Stimulated activated CD4-positive, alpha-beta T cell treated with anti-CD3 and anti-CD28 coated beads, Interleukin-1b, Interleukin-23, amount 100 ng/mL, for 24 hours (primary cell): ENCODE data around the gene RSPO1.
"Not testable (repeated sequence)": the region's sequence is repeated elsewhere in the genome, so short reads cannot be mapped to it uniquely, and the experiment has no call there.

ENCODE experiments used
- DNase-seq, 4 experiments: peaks; one replicate each; pipeline ENCODE4 v3.0.0-alpha.2; 2020; ENCODE audit warnings: low read depth in 4 of 4, low spot score in 1 of 4

The RSPO1 gene

GRCh38 chr1:37634244-37634991 lies at the start of gene RSPO1:
Gene RSPO1, minus strand, starts transcription at chr1:37634892. Its CDS starts 5,231 bp downstream, at chr1:37629661.
- DNase-seq, result no peak

- not testable (repeated sequence) for DNase-seq
Measured at GRCh38 chr1:37684182-37684581, 49.5 kb upstream of the RSPO1 start.

DNA sequence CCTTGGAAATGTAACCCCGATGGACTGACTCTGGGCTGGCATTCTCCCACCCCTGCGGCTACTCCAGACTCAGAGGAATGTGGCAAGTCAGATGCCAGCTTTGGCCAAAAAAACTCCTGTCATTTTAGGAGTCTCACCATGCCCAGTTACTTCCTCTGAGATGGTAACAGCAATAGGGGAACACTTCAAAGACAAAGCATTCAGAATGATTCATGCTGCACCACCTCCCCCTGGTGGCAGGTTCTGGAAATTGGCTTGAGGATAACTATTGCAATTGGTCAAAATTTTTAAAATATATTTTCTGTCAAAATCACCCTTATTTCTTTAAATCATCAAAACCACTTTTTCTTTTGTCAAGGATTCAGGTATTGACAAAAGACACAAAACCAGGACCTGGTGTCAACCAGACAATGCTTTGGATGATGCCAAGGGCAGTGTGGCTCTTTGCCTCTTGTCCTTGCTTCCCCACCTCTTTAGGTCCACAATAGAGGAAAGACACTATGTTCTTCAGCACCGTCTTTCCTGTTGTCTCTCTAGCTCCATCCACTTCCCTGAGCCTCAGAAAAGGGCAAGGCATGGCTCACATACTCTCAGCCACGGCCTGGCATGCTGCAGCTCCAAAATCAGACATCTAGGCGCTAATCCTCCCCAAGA lies 47.8 kb upstream of the RSPO1 start:
- peak; percentile 59 to 69 (median 59) for DNase-seq

DNA sequence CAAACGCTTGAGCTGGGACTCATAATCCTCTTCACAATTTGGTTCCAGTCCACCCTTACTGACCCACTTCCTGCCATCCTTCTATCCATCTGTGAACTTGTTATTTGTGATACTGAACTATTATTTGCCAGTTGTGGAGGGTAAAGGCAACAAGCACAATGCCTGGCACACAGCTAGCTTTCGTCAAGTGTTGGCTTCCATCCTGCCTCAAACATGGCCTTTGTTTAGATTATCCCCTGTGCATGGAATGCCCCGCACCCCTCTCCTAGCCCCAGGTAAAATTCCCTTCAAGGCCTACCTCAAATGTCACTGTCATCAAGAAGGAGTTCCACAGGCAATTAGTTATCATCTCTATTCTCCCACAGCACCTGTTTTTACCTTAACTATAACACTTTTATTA lies 46.2 kb upstream of the RSPO1 start:
- DNase-seq, result no peak

DNA sequence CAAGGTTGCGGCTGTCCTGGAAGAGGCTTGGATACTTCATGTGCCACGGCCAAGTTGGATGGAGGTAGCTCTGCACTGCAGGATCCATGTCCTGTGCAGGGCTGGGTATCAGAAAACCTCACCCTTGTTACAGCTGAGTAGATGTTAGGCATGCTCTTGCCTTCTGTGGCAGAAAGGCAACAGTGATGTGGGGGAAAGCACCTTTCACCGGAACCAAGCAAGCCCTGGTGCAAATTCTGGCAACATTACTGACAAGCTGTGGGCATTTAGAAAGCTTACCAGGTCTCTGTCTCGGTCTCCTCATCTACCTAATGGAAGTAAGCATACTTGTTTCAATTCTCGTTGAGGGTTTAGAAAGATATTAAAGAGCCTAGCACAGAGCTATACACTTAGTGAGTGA lies 43.1 kb upstream of the RSPO1 start:
- DNase-seq, result no peak

- DNase-seq, result no peak
Measured at GRCh38 chr1:37677143-37677439, 42.4 kb upstream of the RSPO1 start.

- no peak for DNase-seq
Measured at GRCh38 chr1:37676281-37677142, 41.8 kb upstream of the RSPO1 start.

DNA sequence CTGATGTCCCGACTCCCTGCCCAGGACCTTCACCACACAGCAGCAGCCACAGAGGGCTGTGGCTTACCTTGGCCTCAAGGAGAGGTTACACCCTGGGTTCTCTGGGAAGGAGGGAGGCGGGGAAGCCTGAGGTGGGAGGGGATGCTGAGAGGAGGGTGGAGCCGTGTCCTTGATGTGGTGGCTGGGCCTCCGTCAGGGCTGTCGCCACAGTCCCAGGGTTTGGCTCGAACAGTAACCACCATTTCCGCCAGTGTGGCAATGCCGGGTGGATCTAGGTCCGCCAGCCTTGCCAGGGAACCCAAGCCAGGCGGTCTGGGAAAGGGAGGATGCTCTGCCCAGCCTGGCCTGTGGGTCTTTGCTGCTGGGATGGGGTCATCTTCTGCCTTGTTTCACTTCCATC lies 39.2 kb upstream of the RSPO1 start:
- DNase-seq, result peak in 2 of 4 experiments; percentile 20 to 65

DNA sequence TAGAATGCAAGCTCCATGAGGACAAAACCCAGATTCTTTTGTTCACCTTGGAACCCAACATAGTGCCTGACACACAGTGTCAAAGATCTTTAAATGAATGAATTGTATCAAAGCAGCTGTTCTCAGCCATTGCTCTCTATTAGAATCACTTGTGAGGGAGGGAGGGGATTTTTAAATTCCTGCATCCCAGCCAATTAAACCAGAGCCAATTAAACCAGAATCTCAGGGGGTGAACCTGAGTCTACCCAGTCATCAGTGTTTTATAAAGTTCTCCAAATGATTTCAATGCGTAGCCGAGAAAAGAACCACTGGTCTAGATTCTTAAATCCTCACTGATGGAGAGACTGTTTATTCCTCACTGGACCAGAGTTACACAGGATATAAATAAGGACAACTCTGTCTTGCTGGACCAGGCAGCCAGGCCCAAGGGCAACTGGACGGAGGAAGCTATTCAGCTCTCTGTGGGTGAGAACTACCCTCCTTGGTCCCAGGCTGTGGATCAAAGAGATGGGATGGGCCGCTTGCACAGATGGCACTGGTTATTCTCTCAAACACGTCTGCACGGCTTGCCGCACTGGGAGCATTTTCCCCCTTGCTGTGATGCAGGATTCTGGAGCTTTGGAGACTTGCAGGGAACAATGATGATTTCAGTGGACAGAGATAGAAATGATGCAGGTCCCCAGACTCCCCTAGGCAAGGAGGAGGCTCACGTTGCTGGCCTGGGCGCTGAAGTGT lies 37.6 kb upstream of the RSPO1 start:
- DNase-seq, result no peak

DNA sequence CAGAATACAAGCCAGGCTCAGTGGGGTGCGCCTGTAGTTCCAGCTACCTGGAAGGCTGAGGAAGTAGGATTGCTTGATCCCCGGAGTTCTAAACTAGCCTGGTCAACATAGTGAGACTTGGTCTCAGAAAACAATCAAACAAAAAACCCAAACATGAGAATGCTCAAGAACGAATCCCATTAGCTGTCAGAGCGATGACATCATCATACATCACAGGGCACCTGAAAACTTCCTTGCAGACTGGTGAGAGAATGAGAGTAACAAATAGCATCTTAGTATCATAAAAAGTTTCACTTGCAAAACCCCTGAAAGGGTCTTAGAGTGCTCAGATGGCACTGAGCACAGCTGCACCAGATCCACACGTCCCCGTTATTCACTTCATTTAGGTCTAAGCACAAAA lies 36.6 kb upstream of the RSPO1 start:
- DNase-seq, result no peak

- DNase-seq, result no peak
Measured at GRCh38 chr1:37670133-37670532, 35.4 kb upstream of the RSPO1 start.

DNA sequence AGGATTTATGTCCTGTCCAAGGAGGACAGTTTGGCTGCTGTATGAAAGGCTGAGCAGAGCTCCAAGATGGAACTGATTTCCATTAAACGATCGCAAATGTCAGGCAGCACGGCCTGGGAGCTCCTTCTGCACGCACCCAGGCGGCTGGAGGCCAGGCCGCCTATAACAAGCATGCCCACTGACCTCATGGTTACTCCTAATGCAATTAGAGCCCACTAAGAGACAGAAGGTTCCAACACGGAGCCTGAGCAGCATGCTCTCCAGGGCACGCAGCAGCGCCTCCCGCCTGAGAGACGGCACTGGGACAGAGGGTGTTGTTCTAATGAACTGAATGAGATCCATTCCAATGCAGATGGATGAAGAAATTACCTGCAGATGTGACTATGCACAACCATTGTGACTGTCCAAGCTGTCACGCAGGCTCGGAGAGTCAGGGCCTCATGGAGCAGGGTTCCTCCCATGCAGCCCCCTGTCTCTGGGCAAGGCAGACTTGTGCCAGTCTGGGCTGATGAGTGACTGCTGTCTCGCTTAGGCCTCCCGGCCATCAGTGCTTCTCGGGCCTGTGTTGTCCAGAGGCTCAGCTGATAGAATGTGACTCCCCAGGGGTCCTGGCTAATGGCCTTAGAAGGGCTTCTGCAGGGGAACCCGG lies 32.5 kb upstream of the RSPO1 start:
- DNase-seq, result no peak

DNA sequence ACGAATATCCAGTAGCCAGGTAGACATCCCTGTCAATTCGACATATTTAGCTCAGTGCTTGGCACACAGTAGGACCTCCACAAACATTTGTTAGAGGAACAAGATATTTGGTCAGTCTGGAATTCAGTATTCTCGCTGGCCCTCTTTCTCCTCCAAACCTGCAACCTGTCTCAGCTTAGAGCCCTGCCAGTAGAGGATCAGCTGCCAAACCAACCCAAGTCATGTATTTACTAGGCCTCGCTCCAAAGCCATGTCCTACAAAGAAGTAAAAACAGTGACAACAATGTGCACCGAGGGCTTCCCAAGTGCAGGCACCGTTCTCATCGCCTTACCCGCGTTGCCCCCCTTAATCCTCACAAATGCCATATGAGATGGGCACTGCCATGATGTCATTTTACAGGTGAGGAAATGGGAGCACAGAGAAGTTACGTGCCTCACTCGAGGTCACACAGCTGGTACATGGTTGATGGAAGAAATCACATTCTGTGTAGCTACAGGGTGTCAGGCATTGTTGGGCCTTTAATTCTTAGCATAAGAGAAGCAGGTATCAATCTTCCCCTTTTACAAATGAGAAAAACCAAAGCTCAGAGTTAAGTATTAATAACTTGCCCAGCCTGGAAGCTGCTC lies 31.7 kb upstream of the RSPO1 start:
- no peak for DNase-seq

- no peak for DNase-seq
Measured at GRCh38 chr1:37663426-37664000, 28.8 kb upstream of the RSPO1 start.

GRCh38 chr1:37662031-37662755 lies 27.5 kb upstream of the RSPO1 start:
- DNase-seq, result no peak

GRCh38 chr1:37661401-37661800 lies 26.7 kb upstream of the RSPO1 start:
- DNase-seq, result no peak

GRCh38 chr1:37660664-37661063 lies 26.0 kb upstream of the RSPO1 start:
- DNase-seq, result no peak

DNA sequence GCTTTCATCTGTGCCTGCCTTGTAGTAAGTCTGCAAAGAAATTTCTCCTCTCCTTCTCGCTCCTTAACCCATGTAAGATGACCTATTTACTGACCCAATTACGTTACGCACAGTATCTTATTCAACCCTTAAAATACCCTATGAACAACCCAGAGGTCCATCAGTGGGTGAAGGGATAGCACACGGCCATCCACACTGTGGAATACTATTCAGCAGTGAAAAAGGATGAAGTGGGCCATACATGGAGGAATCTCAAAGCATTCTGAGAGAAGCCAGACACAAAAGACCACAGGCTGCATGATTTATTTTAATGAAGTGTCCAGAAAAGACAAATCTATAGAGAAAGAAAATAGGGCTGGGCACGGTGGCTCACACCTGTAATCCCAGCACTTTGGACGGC lies 23.8 kb upstream of the RSPO1 start:
- DNase-seq, result no peak

DNA sequence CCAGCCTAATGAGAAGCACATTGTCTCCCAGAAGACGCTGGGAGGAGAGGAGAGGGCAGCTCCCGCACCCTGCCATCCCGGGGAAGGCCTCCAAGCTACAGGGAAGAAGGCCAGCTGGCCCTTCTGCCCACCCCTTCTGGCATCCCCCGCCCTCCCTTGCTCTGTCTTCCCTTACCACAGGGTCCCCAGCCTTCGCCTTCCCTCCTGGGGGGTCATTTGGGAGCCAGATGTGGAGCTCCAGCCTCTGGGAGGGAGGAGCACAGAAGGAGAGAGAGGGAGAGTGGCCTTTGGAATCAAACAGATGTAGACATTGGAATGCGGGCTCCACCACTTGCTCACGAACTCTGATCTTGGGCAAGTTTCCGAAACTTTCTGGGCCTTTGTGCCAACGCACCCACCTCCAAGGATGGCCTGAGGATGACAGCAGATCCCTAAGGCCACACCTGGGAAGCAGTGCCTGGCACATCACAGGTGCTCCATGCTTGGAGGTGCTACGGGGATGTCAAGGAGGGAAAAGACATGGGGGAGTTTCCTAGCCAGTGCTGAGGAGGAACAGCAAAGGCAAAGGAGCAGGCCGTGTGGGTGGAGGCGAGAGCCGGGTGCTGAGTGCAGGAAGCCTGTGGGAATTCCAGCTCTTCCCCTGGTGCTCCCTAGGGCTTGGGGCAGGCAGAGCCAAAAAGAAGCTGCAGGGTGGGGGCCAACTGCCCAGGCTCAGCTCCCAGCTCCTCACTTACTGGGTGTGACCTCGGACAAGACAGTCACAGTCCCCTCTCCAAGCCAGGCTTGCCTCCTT lies 23.1 kb upstream of the RSPO1 start:
- DNase-seq, result no peak
